M059J (cell line): ENCODE data around the gene FKRP. TPM values are rescaled to one million over a fixed set of nuclear protein-coding genes. Genes with fewer than 3 reads are reported as not detected.
A peak's percentile ranks its signal among the peaks of the same experiment; 100 is the strongest.

Experiments used
- DNase-seq: peaks from one replicate; pipeline ENCODE4 v3.0.0-alpha.2; 2012; ENCODE audit warnings: low read depth
- total RNA-seq: library from RNA; depleted of rRNA; stranded (reverse); fragments of >200 nt; shearing (Covaris generic); gene quantifications from 2 replicates; pipeline ENCODE4 v1.2.3, GENCODE V29; 2014

FKRP gene
- total RNA-seq, 1 experiment from 2014 or later, result 28.4 TPM

- no peak for DNase-seq
Measured at GRCh38 chr19:46719629-46720502, 26.0 kb upstream of the FKRP start.

DNA sequence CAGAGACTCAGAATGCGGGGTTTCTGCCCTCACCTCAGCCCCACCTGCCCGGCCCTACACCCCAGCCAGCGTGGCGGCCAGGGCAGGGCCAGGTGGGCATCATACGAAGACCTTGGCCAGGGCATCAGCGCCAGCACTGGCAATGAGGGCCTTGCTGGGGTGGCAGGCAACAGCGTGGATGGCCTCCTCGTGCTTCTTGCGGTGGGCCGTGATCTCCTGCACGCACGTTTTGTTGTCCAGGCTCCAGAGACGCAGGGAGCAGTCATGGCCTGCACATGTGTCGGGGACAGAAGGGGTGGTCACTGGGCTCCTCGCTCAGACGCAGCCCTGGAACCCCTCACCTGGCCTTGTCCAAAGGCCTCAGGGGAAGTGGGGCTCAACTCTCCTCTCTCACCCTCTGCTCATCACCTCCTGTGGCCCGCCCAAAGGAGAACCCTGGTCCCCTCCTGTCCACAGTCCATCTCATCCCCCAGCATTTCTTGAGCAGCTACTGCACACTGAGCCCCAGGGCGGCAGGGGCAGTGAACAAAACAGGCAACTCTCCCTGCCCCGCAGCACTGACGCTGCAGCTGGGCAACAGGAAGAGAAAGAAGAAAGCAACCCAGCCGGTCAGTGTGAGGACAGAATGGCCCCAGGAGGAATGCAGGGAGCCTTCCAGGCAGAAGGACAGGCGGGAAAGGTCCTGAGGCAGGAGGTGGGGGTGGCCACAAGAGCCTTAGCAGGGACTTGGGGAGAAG, 25.2 kb upstream of the FKRP start:
- DNase-seq, result no peak

DNA sequence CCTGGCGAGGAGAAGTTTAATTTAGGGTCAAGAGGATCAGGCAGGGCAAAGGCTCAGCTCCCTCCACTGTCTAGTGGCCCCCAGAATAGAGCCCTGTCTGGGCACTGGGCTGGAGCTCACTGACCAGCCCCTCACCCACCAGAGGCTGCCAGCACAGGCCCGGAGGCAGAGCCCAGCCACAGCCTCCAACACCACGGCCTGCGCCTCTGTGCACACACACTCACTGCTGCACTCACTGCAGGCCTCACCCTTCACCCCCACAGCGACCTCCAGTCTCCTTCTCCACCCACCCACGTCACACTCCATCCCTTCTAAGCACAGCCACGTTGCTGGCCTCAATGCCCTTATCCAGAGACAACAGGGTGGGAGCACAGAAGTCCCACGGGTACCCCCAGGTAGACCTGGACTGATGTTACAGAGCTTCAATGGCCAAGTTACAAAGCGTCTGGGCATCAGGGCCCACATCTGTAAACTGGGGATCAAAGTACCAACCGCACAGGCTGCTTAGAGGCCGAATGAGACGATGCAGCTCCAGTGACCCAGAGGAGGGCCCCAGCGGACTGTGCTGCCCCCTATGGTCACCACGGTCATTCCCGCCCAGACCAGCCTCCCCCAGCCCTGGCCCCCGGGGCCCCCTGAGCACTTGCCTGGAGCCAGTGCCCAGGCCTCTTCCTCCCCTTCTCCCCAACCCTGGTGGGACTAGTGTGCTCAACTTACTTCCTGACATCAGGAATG, 24.4 kb upstream of the FKRP start:
- no peak for DNase-seq

DNA sequence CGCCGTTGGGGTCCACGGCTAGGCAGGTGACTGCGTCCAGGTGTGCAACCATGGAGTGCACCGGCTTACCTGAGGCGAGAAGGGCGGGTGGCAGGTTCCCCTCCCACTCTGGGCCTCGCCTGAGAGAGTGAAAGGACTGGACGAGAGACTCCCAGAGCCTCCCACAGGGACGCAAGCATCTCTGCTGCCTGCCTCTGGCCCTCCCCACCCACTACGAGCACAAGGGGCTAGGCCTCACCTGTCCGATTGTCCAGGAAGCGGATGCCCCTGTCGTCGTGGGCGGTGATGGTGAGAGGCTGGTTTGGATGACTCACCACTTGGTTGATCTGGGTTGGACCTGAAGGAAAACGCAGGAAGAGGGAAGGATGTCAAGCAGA, 23.9 kb upstream of the FKRP start:
- DNase-seq, result no peak

DNA sequence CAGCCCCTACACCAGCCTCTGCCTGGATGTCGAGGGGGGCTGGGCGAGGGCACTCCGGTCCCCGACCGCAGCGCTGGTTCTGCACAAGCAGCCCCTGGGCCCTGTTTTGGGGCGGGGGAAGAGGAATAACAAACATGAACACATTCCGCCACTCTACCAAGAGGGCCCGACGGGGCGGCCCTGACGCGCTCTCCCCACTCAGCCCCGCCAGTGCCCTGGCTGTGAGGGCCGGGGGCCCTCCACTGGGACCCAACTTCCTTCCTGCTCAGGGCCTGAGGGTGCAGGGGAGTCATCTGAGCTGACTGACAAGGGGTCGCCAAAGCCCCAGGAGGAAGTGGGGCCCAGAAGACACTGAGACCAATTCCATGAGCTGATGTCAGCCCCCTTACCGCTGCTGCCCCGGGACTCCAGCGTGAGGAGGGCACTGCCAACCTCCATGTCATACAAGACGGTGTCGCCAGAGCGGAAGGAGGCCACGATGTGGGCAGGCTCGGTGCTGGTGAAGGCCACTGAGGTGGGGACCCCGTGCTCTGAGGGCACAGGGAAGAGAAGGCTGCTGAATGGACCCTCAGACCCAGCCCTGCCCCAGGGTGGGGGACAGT, 23.3 kb upstream of the FKRP start:
- DNase-seq, result no peak

DNA sequence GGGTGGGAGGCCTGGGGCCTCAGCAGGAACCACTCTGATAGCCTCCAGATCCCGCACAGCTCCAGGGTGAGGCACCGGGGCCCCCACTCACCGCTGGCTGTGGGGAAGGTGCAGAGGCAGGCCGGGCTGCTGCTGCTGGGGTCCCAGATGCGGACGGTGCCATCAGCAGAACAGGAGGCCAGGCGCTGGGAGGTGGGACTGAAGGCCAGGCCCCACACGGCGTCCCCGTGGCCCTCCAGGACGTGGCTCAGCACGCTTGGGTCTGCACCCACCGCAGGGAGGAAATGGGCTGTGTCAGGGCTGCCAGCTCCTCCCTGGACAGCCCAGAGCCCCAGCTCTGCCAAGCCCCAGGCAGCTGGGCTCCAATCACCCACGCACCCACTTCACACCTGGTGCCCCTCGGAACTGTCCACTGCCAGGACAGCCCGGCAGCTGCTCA, 22.8 kb upstream of the FKRP start:
- DNase-seq, result no peak

DNA sequence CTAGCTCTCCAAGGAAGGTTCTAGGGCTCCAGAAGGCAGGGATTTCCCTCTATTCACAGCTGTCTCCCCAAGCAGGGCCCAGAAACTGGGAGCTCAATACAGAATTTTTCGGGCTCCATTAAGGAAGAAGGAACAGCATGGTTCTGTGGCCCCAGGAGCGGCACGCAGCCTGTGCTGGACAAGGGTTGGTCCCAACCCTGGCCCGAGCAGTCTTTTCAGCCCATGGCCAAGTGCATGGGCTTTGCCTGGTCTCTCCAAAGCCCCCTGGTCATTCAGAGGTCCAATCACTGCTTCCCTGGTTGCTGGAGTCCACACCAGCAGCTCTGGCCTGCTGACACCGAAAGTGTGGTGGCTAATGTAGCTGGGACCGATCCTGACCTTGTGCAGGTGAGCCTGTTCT, 22.4 kb upstream of the FKRP start:
- no peak for DNase-seq

GRCh38 chr19:46724468-46724867, 21.4 kb upstream of the FKRP start:
- no peak for DNase-seq

GRCh38 chr19:46725036-46725820, 20.6 kb upstream of the FKRP start:
- no peak for DNase-seq

- no peak for DNase-seq
Measured at GRCh38 chr19:46725859-46726393, 19.9 kb upstream of the FKRP start.

- no peak for DNase-seq
Measured at GRCh38 chr19:46726551-46726950, 19.3 kb upstream of the FKRP start.

GRCh38 chr19:46726971-46727501, 18.8 kb upstream of the FKRP start:
- no peak for DNase-seq

- DNase-seq, result no peak
Measured at GRCh38 chr19:46727757-46728156, 18.1 kb upstream of the FKRP start.

DNA sequence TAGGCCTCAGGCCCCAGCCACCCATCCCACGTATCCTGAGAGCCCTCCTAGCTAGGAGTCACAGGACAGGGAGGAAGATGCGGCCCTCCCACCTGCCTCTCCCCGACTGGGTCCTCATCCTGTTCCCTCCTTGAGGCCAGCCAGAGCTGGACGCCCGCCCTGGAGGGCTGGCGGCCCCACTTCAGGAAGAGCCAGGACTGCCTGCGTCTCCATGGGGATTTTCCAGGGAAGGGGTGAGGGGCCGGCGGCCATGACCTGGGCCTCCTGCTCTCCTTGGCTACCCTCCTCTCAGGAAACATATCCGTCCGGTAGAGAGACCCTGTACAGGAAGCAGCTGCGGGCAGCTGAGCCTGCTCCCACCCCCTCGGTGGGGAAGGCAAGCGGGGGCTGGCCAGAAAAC, 17.6 kb upstream of the FKRP start:
- no peak for DNase-seq

DNA sequence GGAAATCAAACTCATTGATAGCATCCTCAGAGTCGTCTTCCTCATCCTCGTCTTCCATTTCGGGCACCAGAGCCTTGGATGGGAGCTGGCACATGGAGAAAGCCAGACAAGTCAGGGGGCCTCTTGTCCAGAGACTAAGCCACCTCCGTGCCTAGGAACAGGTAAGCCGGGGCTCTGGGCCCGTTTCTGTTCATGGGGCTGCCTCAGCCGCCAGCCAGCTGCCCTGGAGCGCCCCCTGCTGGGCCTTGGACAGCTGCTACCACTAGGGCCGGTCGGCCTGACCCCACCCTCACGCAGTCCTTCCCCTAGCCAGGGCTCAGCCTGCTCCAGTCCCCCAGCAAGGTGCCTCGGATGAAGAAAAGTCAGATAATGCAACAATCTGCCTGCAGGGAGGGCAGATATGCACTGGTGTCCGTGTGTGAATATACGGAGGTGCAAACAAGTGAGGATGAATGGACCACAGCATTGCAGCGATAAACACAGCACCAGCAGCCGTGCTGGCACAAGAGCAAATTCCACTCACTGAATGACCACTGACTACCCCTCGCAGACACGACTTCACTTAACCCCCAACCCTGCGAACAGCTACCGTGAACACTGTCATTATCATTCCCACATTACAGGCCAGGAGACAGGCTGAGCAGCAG, 17.0 kb upstream of the FKRP start:
- DNase-seq, result peak; percentile 24

GRCh38 chr19:46729696-46730095, 16.2 kb upstream of the FKRP start:
- DNase-seq, result no peak

GRCh38 chr19:46730187-46730586, 15.7 kb upstream of the FKRP start:
- DNase-seq, result no peak

- DNase-seq, result no peak
Measured at GRCh38 chr19:46730595-46730994, 15.3 kb upstream of the FKRP start.

GRCh38 chr19:46731007-46731501, 14.8 kb upstream of the FKRP start:
- DNase-seq, result peak; percentile 98

- DNase-seq, result peak; percentile 51
Measured at GRCh38 chr19:46731584-46731983, 14.3 kb upstream of the FKRP start.
